Osteoblast (primary cell): ENCODE measurements around the gene ZFYVE27. TPM values are rescaled to one million over a fixed set of nuclear protein-coding genes. Genes with fewer than 3 reads are reported as not detected.
A peak's percentile ranks its signal among the peaks of the same experiment; 100 is the strongest.

Experiments
- DNase-seq: peaks from one replicate; pipeline ENCODE4 v3.0.0; 2011; ENCODE audit warnings: low spot score, mixed read lengths; ENCODE audit not compliant: insufficient read length; ENCODE audit errors: missing footprints
- H2AFZ ChIP-seq: 2 replicates; pipeline ENCODE4 v1.6.0; 2011; ENCODE audit warnings: mild to moderate bottlenecking, low read length
- H3K27ac ChIP-seq: 2 replicates; pipeline ENCODE4 v1.5.1; 2011; ENCODE audit warnings: mild to moderate bottlenecking, low read depth, low read length, moderate library complexity
- H3K27me3 ChIP-seq: 2 replicates; pipeline ENCODE4 v1.6.0; 2012; ENCODE audit warnings: mild to moderate bottlenecking, control low read depth, inconsistent platforms, low read length, moderate library complexity; ENCODE audit not compliant: insufficient read depth
- H3K36me3 ChIP-seq: 2 replicates; pipeline ENCODE4 v1.5.1; 2011; ENCODE audit warnings: mild to moderate bottlenecking, low read length, control low read depth, moderate library complexity; ENCODE audit not compliant: insufficient read depth
- H3K4me1 ChIP-seq: 2 replicates; pipeline ENCODE4 v1.5.1; 2011; ENCODE audit warnings: mild to moderate bottlenecking, low read length, control low read depth, moderate library complexity; ENCODE audit not compliant: insufficient read depth
- H3K4me2 ChIP-seq: 2 replicates; pipeline ENCODE4 v1.6.0; 2011; ENCODE audit warnings: mild to moderate bottlenecking, low read length; ENCODE audit not compliant: insufficient read depth
- H3K4me3 ChIP-seq: fragments of 200-600 bp; sonication (generic); 3 replicates; pipeline ENCODE4 v1.5.1; 2012; ENCODE audit warnings: mild to moderate bottlenecking, low read length, inconsistent platforms; ENCODE audit not compliant: insufficient read depth
- H3K79me2 ChIP-seq: 2 replicates; pipeline ENCODE4 v1.6.0; 2012; ENCODE audit warnings: mild to moderate bottlenecking, low read length, control low read depth, inconsistent platforms; ENCODE audit not compliant: insufficient read depth
- H3K9me3 ChIP-seq: 2 replicates; pipeline ENCODE4 v1.5.1; 2011; ENCODE audit warnings: low read depth, low read length, control low read depth
- H4K20me1 ChIP-seq: 2 replicates; pipeline ENCODE4 v1.6.0; 2012; ENCODE audit warnings: mild to moderate bottlenecking, low read length, control low read depth; ENCODE audit not compliant: insufficient read depth
- CTCF ChIP-seq: IDR thresholded peaks from 2 replicates; pipeline ENCODE4 v1.5.1; 2011; ENCODE audit warnings: mild to moderate bottlenecking, low read depth, low read length, moderate library complexity; ENCODE audit errors: extremely low read depth
- total RNA-seq: library from RNA; depleted of rRNA; stranded (reverse); fragments of >200 nt; gene quantifications from 2 replicates; pipeline ENCODE4 v1.2.3, GENCODE V29; 2012

The ZFYVE27 gene
- total RNA-seq, 1 donor = 19.9 TPM

DNA sequence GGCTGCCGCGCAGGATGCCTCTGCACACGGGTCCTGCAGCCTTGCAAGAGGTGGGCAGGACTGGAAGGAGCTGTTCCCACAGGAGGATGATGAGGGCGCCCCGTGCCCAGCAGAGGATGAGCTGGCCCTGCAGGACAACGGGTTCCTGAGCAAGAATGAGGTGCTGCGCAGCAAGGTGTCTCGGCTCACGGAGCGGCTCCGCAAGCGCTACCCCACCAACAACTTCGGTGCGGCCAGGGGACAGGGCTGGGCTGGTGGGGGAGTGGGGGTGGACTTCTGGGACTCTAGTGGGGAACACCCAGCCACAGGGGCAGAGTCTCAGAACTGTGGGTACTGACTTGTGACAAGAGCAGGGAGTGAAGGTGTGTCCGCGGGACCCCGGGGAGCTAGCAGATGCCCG lies 16.0 kb downstream of the ZFYVE27 start:
- Histone ChIP-seq H3K36me3 (peaks cover 85% of the 10 kb centered on the region), H3K4me2 (no peak overlapping the region), H3K27me3 (no peaks in the 10 kb centered on the region), H2AFZ (no peak overlapping the region), H3K27ac (no peak overlapping the region), H3K9me3 (no peaks in the 10 kb centered on the region), H3K79me2 (no peaks in the 10 kb centered on the region), H3K4me1 (no peaks in the 10 kb centered on the region), H4K20me1 (peaks cover 3% of the 10 kb centered on the region), H3K4me3 (no peak overlapping the region)
- no peak for TF ChIP-seq CTCF
- DNase-seq = peak; percentile 6

- Histone ChIP-seq H3K4me1 (no peaks in the 10 kb centered on the region), H3K36me3 (peaks cover 77% of the 10 kb centered on the region), H3K27me3 (no peaks in the 10 kb centered on the region), H3K9me3 (no peaks in the 10 kb centered on the region), H3K4me2 (no peak overlapping the region), H3K4me3 (no peak overlapping the region), H2AFZ (no peak overlapping the region), H3K27ac (no peak overlapping the region), H3K79me2 (no peaks in the 10 kb centered on the region), H4K20me1 (peaks cover 3% of the 10 kb centered on the region)
- DNase-seq = peak; percentile 53
- no peak for TF ChIP-seq CTCF
Measured at GRCh38 chr10:97754726-97755125, 17.8 kb downstream of the ZFYVE27 start.

- H3K4me1 ChIP-seq = no peaks in the 10 kb centered on the region
- no peaks in the 10 kb centered on the region for H3K9me3 ChIP-seq
- no peak overlapping the region for H3K4me3 ChIP-seq
- H3K36me3 ChIP-seq = peaks cover 79% of the 10 kb centered on the region
- H3K79me2 ChIP-seq = no peaks in the 10 kb centered on the region
- no peak overlapping the region for H3K27ac ChIP-seq
- no peak for TF ChIP-seq CTCF
- no peak overlapping the region for H2AFZ ChIP-seq
- H3K27me3 ChIP-seq = no peaks in the 10 kb centered on the region
- no peak overlapping the region for H3K4me2 ChIP-seq
- DNase-seq = peak; percentile 52
- peaks cover 13% of the 10 kb centered on the region for H4K20me1 ChIP-seq
Measured at GRCh38 chr10:97755718-97756117, 18.8 kb downstream of the ZFYVE27 start.

DNA sequence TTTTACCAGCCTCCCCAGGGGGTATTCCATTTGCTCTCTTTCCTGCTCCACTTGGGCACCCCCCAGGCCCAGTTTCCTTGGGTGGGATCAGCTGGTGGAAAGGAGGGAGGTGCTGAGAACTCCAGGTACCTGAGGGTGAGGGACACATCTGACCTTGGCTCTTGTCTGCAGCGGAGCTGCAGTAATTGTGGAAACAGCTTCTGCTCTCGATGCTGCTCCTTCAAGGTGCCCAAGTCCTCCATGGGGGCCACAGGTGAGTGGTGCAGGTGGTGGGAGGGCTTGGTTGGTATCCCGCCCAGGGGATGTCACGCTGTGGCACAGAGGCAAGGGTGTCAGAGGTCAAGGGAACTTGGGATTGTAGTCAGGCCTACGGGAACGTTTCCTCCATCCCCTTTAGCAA lies 20.5 kb downstream of the ZFYVE27 start:
- Histone ChIP-seq H3K79me2 (no peaks in the 10 kb centered on the region), H3K4me3 (no peak overlapping the region), H3K9me3 (no peaks in the 10 kb centered on the region), H2AFZ (no peak overlapping the region), H3K27ac (no peak overlapping the region), H3K4me2 (no peak overlapping the region), H3K36me3 (peaks cover 67% of the 10 kb centered on the region), H3K4me1 (no peaks in the 10 kb centered on the region), H3K27me3 (no peaks in the 10 kb centered on the region), H4K20me1 (peaks cover 13% of the 10 kb centered on the region)
- TF ChIP-seq CTCF = no peak
- peak; percentile 3 for DNase-seq
